DND-41 (cell line): Measurements from ENCODE around the gene GOSR2.

Source experiments
- EZH2 ChIP-seq: IDR thresholded peaks from 3 replicates; pipeline ENCODE4 v1.6.1; 2012; ENCODE audit warnings: borderline replicate concordance, low read depth, mild to moderate bottlenecking, moderate library complexity, low read length, inconsistent platforms; ENCODE audit not compliant: severe bottlenecking
- TF ChIP-seq, protein P1 (sequence below): IDR thresholded peaks from 2 replicates; pipeline ENCODE4 v1.5.1; 2012; ENCODE audit warnings: borderline replicate concordance, low read length, moderate library complexity, mild to moderate bottlenecking; ENCODE audit not compliant: poor library complexity, severe bottlenecking; ENCODE audit errors: extremely low read depth

DNA sequence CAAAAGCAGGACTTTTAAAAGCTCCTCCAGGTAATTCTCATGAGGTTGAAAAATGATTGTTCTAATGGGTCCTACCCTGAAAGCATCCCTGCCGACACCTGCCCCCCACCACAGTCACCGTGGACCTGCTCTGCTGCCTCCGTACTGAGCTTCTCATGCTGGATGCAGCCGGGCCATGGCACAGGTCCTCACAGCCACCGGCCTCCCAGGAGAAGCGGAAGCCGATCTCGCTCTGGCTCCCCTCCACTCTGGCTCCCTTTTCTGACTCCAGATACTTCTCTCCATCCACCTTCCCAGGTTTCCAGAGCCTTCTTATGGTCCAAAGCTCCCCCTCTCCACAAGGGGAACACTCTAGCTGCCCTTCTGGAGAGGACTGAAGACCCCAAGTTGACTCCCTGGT, 45.9 kb downstream of the GOSR2 start:
- TF ChIP-seq, protein P1, sequence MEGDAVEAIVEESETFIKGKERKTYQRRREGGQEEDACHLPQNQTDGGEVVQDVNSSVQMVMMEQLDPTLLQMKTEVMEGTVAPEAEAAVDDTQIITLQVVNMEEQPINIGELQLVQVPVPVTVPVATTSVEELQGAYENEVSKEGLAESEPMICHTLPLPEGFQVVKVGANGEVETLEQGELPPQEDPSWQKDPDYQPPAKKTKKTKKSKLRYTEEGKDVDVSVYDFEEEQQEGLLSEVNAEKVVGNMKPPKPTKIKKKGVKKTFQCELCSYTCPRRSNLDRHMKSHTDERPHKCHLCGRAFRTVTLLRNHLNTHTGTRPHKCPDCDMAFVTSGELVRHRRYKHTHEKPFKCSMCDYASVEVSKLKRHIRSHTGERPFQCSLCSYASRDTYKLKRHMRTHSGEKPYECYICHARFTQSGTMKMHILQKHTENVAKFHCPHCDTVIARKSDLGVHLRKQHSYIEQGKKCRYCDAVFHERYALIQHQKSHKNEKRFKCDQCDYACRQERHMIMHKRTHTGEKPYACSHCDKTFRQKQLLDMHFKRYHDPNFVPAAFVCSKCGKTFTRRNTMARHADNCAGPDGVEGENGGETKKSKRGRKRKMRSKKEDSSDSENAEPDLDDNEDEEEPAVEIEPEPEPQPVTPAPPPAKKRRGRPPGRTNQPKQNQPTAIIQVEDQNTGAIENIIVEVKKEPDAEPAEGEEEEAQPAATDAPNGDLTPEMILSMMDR = no peak
- TF ChIP-seq EZH2 = no peak
